Muscle layer of colon (tissue), 2 donors: ENCODE results near the gene PSMA8.

Experiments
- H3K27ac ChIP-seq: one replicate; pipeline ENCODE4 v1.7.0; 2013; ENCODE audit warnings: low read depth, mild to moderate bottlenecking, low read length, moderate library complexity
- H3K27me3 ChIP-seq, 2 donors: one replicate each; pipeline ENCODE4 v1.7.0; 2013; ENCODE audit warnings: low read length in 2 of 2, mild to moderate bottlenecking in 2 of 2; ENCODE audit not compliant: insufficient read depth in 2 of 2, control insufficient read depth in 1 of 2
- H3K36me3 ChIP-seq: one replicate; pipeline ENCODE4 v1.7.0; 2013; ENCODE audit warnings: mild to moderate bottlenecking, low read length; ENCODE audit not compliant: insufficient read depth
- H3K4me1 ChIP-seq: one replicate; pipeline ENCODE4 v1.7.0; 2013; ENCODE audit warnings: mild to moderate bottlenecking, low read length; ENCODE audit not compliant: insufficient read depth
- H3K4me3 ChIP-seq, 2 donors: one replicate each; pipeline ENCODE4 v1.7.0; 2013; ENCODE audit warnings: low read length in 2 of 2, low read depth in 1 of 2, mild to moderate bottlenecking in 1 of 2, moderate library complexity in 1 of 2
- H3K9ac ChIP-seq: one replicate; pipeline ENCODE4 v1.7.0; 2013; ENCODE audit warnings: low read length
- H3K9me3 ChIP-seq: one replicate; pipeline ENCODE4 v1.7.0; 2013; ENCODE audit warnings: mild to moderate bottlenecking, low read length
- donor health status: abdominal sarcoma.
- donor health status: Adenocarcinoma of cecum.

The PSMA8 gene

GRCh38 chr18:26133652-26134051, at the start of gene PSMA8:
Gene PSMA8 (plus strand): TSS chr18:26133869. CDS start chr18:26133966, 97 bp downstream.
- Histone ChIP-seq H3K27me3 (no peaks in the 10 kb centered on the region), H3K9ac (no peak within 1 kb of the TSS), H3K4me3 (no peak within 1 kb of the TSS), H3K27ac (no peak within 1 kb of the TSS), H3K4me1 (no peaks in the 10 kb centered on the region), H3K36me3 (no peaks in the 10 kb centered on the region), H3K9me3 (no peaks in the 10 kb centered on the region)

GRCh38 chr18:26085056-26085455, 48.6 kb upstream of the PSMA8 start:
- peaks cover 19% of the 10 kb centered on the region for H3K4me1 ChIP-seq
- H3K9ac ChIP-seq: no peak overlapping the region
- H3K27ac ChIP-seq: no peak overlapping the region
- H3K36me3 ChIP-seq: peaks cover 13% of the 10 kb centered on the region
- H3K4me3 ChIP-seq: no peak overlapping the region
- H3K27me3 ChIP-seq: no peaks in the 10 kb centered on the region
- H3K9me3 ChIP-seq: no peaks in the 10 kb centered on the region

GRCh38 chr18:26086959-26087358, 46.7 kb upstream of the PSMA8 start:
- Histone ChIP-seq H3K9me3 (no peaks in the 10 kb centered on the region), H3K27ac (no peak overlapping the region), H3K27me3 (no peaks in the 10 kb centered on the region), H3K4me3 (no peak overlapping the region), H3K9ac (no peak overlapping the region), H3K36me3 (peaks cover 13% of the 10 kb centered on the region), H3K4me1 (peaks cover 19% of the 10 kb centered on the region)

- Histone ChIP-seq H3K36me3 (peaks cover 13% of the 10 kb centered on the region), H3K27me3 (no peaks in the 10 kb centered on the region), H3K9ac (peak overlapping the region; percentile 45), H3K4me1 (peaks cover 19% of the 10 kb centered on the region), H3K27ac (peak overlapping the region; percentile 98), H3K9me3 (no peaks in the 10 kb centered on the region), H3K4me3 (peak overlapping the region in 1 of 2 donors; percentile 95)
These were observed 45.2 kb upstream of the PSMA8 start for GRCh38 chr18:26088487-26088886.

- H3K27ac ChIP-seq: peak overlapping the region; percentile 98
- H3K9ac ChIP-seq: peak overlapping the region; percentile 45
- H3K4me3 ChIP-seq: peak overlapping the region; percentile 82 to 95
- H3K36me3 ChIP-seq: peaks cover 9% of the 10 kb centered on the region
- H3K9me3 ChIP-seq: no peaks in the 10 kb centered on the region
- H3K4me1 ChIP-seq: peaks cover 19% of the 10 kb centered on the region
- H3K27me3 ChIP-seq: no peaks in the 10 kb centered on the region
These were observed 44.2 kb upstream of the PSMA8 start for GRCh38 chr18:26089293-26090129.

DNA sequence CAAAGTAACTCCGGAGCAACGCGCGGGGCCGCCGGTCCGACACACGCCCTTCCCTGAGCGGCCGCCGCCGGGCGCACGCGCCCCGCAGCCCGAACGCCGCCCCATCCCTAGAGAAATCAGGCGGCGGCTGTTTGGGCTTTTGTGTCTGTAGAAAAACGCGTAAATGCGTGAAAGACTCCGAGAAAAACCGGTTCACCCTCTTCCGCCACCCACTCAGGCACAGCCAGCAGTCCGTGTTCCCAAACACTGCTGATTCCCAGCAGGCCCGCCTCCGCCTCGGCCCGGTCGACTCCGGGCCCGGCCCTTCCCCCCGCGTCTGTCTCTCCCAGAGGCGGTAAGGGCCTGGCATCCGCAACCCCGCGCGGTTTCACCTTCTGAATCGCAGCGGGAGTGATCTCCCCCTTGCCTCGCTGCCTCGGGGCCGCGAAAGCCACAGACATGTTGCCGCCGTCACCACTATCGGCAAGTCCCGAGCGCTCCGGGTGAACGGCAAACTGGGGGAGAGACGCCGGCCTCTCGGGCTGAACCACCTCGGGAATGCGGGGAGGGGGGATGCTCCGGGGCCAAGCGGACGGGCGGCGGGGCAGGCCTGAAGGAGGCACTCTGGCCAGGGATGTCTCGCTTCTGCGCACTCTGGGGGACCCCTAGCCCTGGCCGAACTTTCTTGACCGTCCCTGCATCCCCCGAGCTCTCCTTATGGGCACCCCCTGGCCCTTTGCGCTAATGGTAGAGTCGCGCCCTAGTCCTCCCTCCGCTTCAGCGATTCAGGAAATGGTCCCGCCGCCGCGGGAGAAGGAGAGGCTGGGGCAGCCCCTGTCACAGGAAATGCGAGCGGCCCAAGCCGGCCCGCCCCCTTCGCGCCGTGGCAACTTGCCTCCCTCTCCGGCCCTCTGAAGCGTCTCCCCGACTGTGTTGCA, 43.3 kb upstream of the PSMA8 start, which contains the start of gene SS18:
Gene SS18 (minus strand): TSS at position 484 of the 917 bp plus-strand sequence. CDS start 44 bp downstream, at position 440.
- Histone ChIP-seq H3K4me1 (peaks cover 19% of the 10 kb centered on the region), H3K27me3 (no peaks in the 10 kb centered on the region), H3K36me3 (peaks cover 9% of the 10 kb centered on the region), H3K9ac (peak within 1 kb of the TSS; percentile 75), H3K9me3 (no peaks in the 10 kb centered on the region), H3K27ac (peak within 1 kb of the TSS; percentile 98), H3K4me3 (peak within 1 kb of the TSS; percentile 82 to 95)

GRCh38 chr18:26091047-26091630, 42.5 kb upstream of the PSMA8 start:
- H3K27me3 ChIP-seq: no peaks in the 10 kb centered on the region
- H3K27ac ChIP-seq: peak overlapping the region; percentile 98
- no peaks in the 10 kb centered on the region for H3K9me3 ChIP-seq
- H3K9ac ChIP-seq: peak overlapping the region; percentile 75
- H3K4me1 ChIP-seq: peaks cover 19% of the 10 kb centered on the region
- H3K36me3 ChIP-seq: peaks cover 9% of the 10 kb centered on the region
- H3K4me3 ChIP-seq: peak overlapping the region; percentile 82 to 95

DNA sequence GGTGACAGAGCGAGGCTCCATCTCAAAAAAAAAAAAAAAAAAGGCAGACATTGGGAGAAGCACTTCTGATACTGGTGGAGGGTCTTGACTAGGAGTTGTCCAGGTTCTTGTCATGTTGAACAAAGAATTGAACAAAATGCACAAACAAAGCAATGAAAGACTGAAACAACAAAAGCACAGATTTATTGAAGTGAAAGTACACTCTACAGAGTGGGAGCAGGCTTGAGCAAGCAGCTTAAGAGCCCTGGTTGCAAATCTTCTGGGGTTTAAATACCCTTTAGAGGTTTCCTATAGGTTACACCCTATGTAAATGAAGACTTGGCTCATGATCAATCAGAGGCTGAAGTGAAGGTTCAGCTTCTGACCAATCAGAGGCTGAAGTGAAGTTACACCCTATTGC, 36.8 kb upstream of the PSMA8 start:
- H3K9ac ChIP-seq: no peak overlapping the region
- no peaks in the 10 kb centered on the region for H3K9me3 ChIP-seq
- no peak overlapping the region for H3K4me3 ChIP-seq
- H3K36me3 ChIP-seq: no peaks in the 10 kb centered on the region
- H3K4me1 ChIP-seq: no peaks in the 10 kb centered on the region
- no peaks in the 10 kb centered on the region for H3K27me3 ChIP-seq
- H3K27ac ChIP-seq: no peak overlapping the region

DNA sequence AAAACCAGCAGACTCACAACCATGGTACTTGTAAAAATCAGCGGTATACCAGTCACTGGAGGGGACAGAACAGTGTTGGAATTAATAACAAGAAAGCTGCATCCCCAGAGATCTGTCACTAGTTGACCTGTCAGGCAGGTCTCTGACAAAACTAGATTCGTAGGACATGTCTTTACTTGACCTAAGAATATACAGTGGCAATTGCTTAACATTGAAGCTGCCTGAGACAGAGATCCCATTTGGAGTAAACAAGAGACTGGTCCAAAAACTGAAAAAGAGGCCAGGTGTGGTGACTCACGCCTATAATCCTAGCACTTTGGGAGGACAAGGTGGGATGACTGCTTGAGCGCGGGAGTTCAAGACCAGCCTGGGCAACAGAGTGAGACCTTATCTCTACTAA, 36.1 kb upstream of the PSMA8 start:
- H3K27me3 ChIP-seq: no peaks in the 10 kb centered on the region
- H3K27ac ChIP-seq: no peak overlapping the region
- H3K9ac ChIP-seq: no peak overlapping the region
- no peaks in the 10 kb centered on the region for H3K9me3 ChIP-seq
- no peaks in the 10 kb centered on the region for H3K4me1 ChIP-seq
- H3K4me3 ChIP-seq: no peak overlapping the region
- no peaks in the 10 kb centered on the region for H3K36me3 ChIP-seq

- H3K4me3 ChIP-seq: no peak overlapping the region
These were observed 30.1 kb upstream of the PSMA8 start for GRCh38 chr18:26103579-26103978.

GRCh38 chr18:26104035-26104434, 29.6 kb upstream of the PSMA8 start:
- Histone ChIP-seq H3K36me3 (no peaks in the 10 kb centered on the region), H3K9ac (no peak overlapping the region), H3K4me1 (no peaks in the 10 kb centered on the region), H3K4me3 (no peak overlapping the region), H3K27ac (no peak overlapping the region), H3K27me3 (no peaks in the 10 kb centered on the region), H3K9me3 (no peaks in the 10 kb centered on the region)

More at GRCh38 chr18:26103579-26103978, 30.1 kb upstream of the PSMA8 start:
- Histone ChIP-seq H3K27me3 (no peaks in the 10 kb centered on the region), H3K27ac (no peak overlapping the region), H3K4me1 (no peaks in the 10 kb centered on the region), H3K9ac (no peak overlapping the region), H3K36me3 (no peaks in the 10 kb centered on the region), H3K9me3 (no peaks in the 10 kb centered on the region)
